GM12878 (cell line): ENCODE measurements around the gene ANTXR2. TPM values are rescaled to one million over a fixed set of nuclear protein-coding genes. Genes with fewer than 3 reads are reported as not detected.

Source experiments
- ATAC-seq: fragments of 200-7000 bp; cut with Tn5 transposase; 3 replicates; pipeline ENCODE4 v1.9.1; 2020; ENCODE audit warnings: mild to moderate bottlenecking, moderate library complexity
- BruUV-seq: library from RNA; stranded (reverse); fragments of 400-500 nt; replicated peaks from 2 replicates; lab custom pipeline; 2021; lab: Mats Ljungman, UMichigan
- CTCF ChIA-PET: fragments of 300-600 bp; sonication (Branson Sonifier 250); formaldehyde crosslinking; extraction: SDS; loops from one replicate; lab custom pipeline; 2021; ENCODE audit warnings: inconsistent platforms; lab: Yijun Ruan, JAX
- POLR2A ChIA-PET: fragments of 350-600 bp; formaldehyde crosslinking; extraction: SDS; loops from one replicate; lab custom pipeline; 2021; ENCODE audit warnings: inconsistent platforms; lab: Charles Lee
- RAD21 ChIA-PET: fragments of 300-600 bp; sonication (Branson Sonifier 250); formaldehyde crosslinking; loops from one replicate; lab custom pipeline; 2023; ENCODE audit warnings: antibody characterized with exemption; ENCODE audit not compliant: unreplicated experiment; lab: Charles Lee
- SMC1A ChIA-PET: fragments of 300-600 bp; sonication (Branson Sonifier 250); formaldehyde crosslinking; loops from one replicate; lab custom pipeline; 2023; ENCODE audit not compliant: unreplicated experiment, uncharacterized antibody; lab: Charles Lee
- DNase-seq: peaks from one replicate; pipeline ENCODE4 v3.0.0-alpha.2; 2011; ENCODE audit warnings: low read depth, low spot score
- FAIRE-seq: peaks from 3 replicates; lab custom pipeline; 2011; peaks lifted over from hg19 to GRCh38; lab: Jason Lieb, UNC
- H2AFZ ChIP-seq: 2 replicates; pipeline ENCODE4 v1.6.0; 2011; ENCODE audit warnings: low read depth, low read length, control low read depth; ENCODE audit not compliant: control insufficient read depth
- H3K27ac ChIP-seq: 2 replicates; pipeline ENCODE4 v1.5.1; 2011; ENCODE audit warnings: control low read depth; ENCODE audit not compliant: control insufficient read depth, insufficient read depth
- H3K27me3 ChIP-seq, 2 experiments: replicated peaks in 1 of 2; 2 replicates each; pipeline versions ENCODE4 v1.6.0 to v1.6.1; 2011; ENCODE audit warnings: low read length in 1 of 2; ENCODE audit not compliant: control insufficient read depth in 2 of 2, insufficient read depth in 2 of 2
- H3K36me3 ChIP-seq, 2 experiments: 2 replicates each; pipeline ENCODE4 v1.5.1; 2011; ENCODE audit warnings: low read length in 1 of 2; ENCODE audit not compliant: control insufficient read depth in 2 of 2, insufficient read depth in 2 of 2
- H3K4me1 ChIP-seq: 2 replicates; pipeline ENCODE4 v1.6.1; 2011; ENCODE audit warnings: mild to moderate bottlenecking, low read length, moderate library complexity, mixed read lengths; ENCODE audit not compliant: control insufficient read depth, insufficient read depth
- H3K4me2 ChIP-seq: 2 replicates; pipeline ENCODE4 v1.6.0; 2011; ENCODE audit warnings: control low read depth; ENCODE audit not compliant: control insufficient read depth, insufficient read depth
- H3K4me3 ChIP-seq: fragments of 200-600 bp; sonication (generic); 2 replicates; pipeline ENCODE4 v1.5.1; 2016
- H3K79me2 ChIP-seq: 2 replicates; pipeline ENCODE4 v1.6.0; 2011; ENCODE audit warnings: low read length; ENCODE audit not compliant: control insufficient read depth, insufficient read depth
- H3K9ac ChIP-seq: 2 replicates; pipeline ENCODE4 v1.8.0; 2011; ENCODE audit warnings: low read length, control low read depth, mixed read lengths; ENCODE audit not compliant: control insufficient read depth, insufficient read depth
- H3K9me3 ChIP-seq: replicated peaks from 3 replicates; pipeline ENCODE4 v1.5.1; 2011; ENCODE audit warnings: mild to moderate bottlenecking, low read length; ENCODE audit not compliant: control insufficient read depth, insufficient read depth
- H4K20me1 ChIP-seq: 2 replicates; pipeline ENCODE4 v1.6.0; 2011; ENCODE audit not compliant: control insufficient read depth, insufficient read depth
- BMI1 ChIP-seq: fragments of 450-650 bp; IDR thresholded peaks from 2 replicates; pipeline ENCODE4 v1.6.1; 2016; ENCODE audit warnings: mild to moderate bottlenecking, moderate library complexity, borderline replicate concordance
- CHD4 ChIP-seq: fragments of 200-600 bp; sonication (generic); IDR thresholded peaks from 2 replicates; pipeline ENCODE4 v1.6.1; 2016; ENCODE audit warnings: mild to moderate bottlenecking
- GATAD2B ChIP-seq: fragments of 450-650 bp; conservative IDR thresholded peaks from 2 replicates; pipeline ENCODE4 v1.6.1; 2017; ENCODE audit warnings: low read depth, mild to moderate bottlenecking, moderate library complexity
- PML ChIP-seq: IDR thresholded peaks from 2 replicates; pipeline ENCODE4 v1.6.1; 2012; ENCODE audit warnings: low read length, inconsistent platforms
- POLR2A ChIP-seq: IDR thresholded peaks from 2 replicates; pipeline ENCODE4 v1.6.1; 2011; ENCODE audit warnings: low read depth, mild to moderate bottlenecking, low read length
- POU2F2 ChIP-seq: IDR thresholded peaks from 3 replicates; pipeline ENCODE4 v1.6.1; 2011; ENCODE audit warnings: low read depth, mild to moderate bottlenecking, low read length, borderline replicate concordance
- PRDM15 ChIP-seq: fragments of 450-650 bp; formaldehyde crosslinking; IDR thresholded peaks from 2 replicates; pipeline ENCODE4 v1.4.0; 2020; ENCODE audit warnings: mild to moderate bottlenecking, moderate library complexity
- STAT3 ChIP-seq: IDR thresholded peaks from 2 replicates; pipeline ENCODE4 v1.6.1; 2011; ENCODE audit warnings: low read depth, low read length, improper control_type of control experiment
- TARDBP ChIP-seq: IDR thresholded peaks from 2 replicates; pipeline ENCODE4 v1.6.1; 2016; ENCODE audit warnings: borderline replicate concordance
- TCF7 ChIP-seq: IDR thresholded peaks from 2 replicates; pipeline ENCODE4 v1.6.1; 2014; ENCODE audit warnings: antibody characterized with exemption, borderline replicate concordance
- WGBS: methylation state at CpG from one replicate; pipeline ENCODE4 v1.1.6; 2016; ENCODE audit warnings: low lambda C conversion rate; ENCODE audit not compliant: insufficient replicate concordance, insufficient coverage; ENCODE audit errors: missing lambda C conversion rate; 5-methylcytosine and 5-hydroxymethylcytosine counted together
- in situ Hi-C: fragments of 300-500 bp; cut with MboI; formaldehyde crosslinking; loops from 9 replicates; pipeline ENCODE4 v1.14.3; 2018; ENCODE audit warnings: mixed read lengths
- intact Hi-C: fragments of 100-400 bp; cut with micrococcal nuclease; formaldehyde crosslinking; loops from one replicate; pipeline ENCODE4 v1.14.2; 2022; ENCODE audit not compliant: unreplicated experiment
- polyA plus RNA-seq, 11 experiments: library from polyadenylated mRNA; depleted of rRNA in 4 of 11; unstranded in 6 of 11; stranded (reverse) in 5 of 11; fragments of >200 nt; fragmentation: Nextera tagmentation in 4 of 11; fragmentation: Illumina TruSeq in 1 of 11; extraction: Ambion mirVana in 4 of 11; extraction: Trizol in 1 of 11; gene quantifications; 1 replicate in 1 of 11; 2 replicates in 10 of 11; pipeline versions ENCODE4 v1.2.1 to v1.2.3, GENCODE V29; 2011 to 2016; ENCODE audit warnings: inconsistent platforms in 2 of 11, missing spikeins in 2 of 11, low read depth in 1 of 11
- total RNA-seq, 4 experiments: library from RNA; depleted of rRNA in 3 of 4; stranded (reverse); fragments of >200 nt in 3 of 4; fragmentation: Illumina TruSeq in 1 of 4; extraction: Trizol in 1 of 4; gene quantifications; 2 replicates each; pipeline versions ENCODE4 v1.2.1 to v1.2.3, GENCODE V29; 2013 to 2021
- TF ChIP-seq, protein P1 (sequence below): fragments of 450-650 bp; formaldehyde crosslinking; IDR thresholded peaks from 2 replicates; pipeline ENCODE4 v1.5.0; 2022; ENCODE audit warnings: mild to moderate bottlenecking, missing genetic modification characterization
- TF ChIP-seq, protein P2 (sequence below): fragments of 450-650 bp; IDR thresholded peaks from 2 replicates; pipeline ENCODE4 v1.6.1; 2017; ENCODE audit warnings: low read depth, mild to moderate bottlenecking, moderate library complexity

Gene ANTXR2
- total and polyA plus RNA-seq, 10 of the 15 experiments (the other 5 are each of a cell fraction or from before 2014, with no cell fraction given) = 1.4 to 8.9 (median 5.7) TPM

DNA sequence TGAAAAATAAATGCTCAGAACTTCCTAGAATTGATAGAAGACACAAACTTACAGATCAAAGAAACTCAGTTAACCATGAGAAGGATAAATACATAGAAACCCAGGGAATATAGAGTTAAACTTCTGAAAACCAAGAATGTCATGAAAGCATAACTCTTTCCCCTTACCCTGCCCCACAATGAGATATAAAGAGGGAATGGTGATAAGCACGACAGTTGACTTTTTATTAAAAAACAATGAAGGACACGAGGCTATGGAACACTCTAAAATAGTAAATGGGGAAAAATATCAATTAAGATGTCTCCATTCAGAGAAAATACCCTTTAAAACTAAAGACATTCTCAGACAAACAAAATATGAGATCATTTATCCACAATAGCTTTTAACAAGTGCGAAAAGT, 154.7 kb downstream of the ANTXR2 start:
- intact Hi-C loops (loop anchor here (5.0 to 10.0 kb wide), 3 partner anchors 154 to 1134 kb away; partner anchors contain the start of gene ANTXR2), in situ Hi-C loops (no loop called here)
- ATAC-seq = no peak
- whole genome bisulfite sequencing = 82% methylated on average over 3 of the region's 3 CpGs
- CTCF ChIA-PET = interaction anchor here (0.9 to 2.6 kb wide), 14 partner anchors 10 to 966 kb away, joined by 3 to 14 read pairs (median 3); partner anchors contain the start of gene ANTXR2
- H3K27ac ChIP-seq = no peak overlapping the region
- SMC1A ChIA-PET = interaction anchor here (0.7 to 1.8 kb wide), 9 partner anchors 12 to 302 kb away, joined by 3 to 7 read pairs (median 4); no protein-coding TSS in a partner anchor
- no peaks in the 10 kb centered on the region for H3K36me3 ChIP-seq
- H3K9ac ChIP-seq = no peak overlapping the region
- no peak overlapping the region for H3K4me3 ChIP-seq
- H3K9me3 ChIP-seq = no peaks in the 10 kb centered on the region
- H3K27me3 ChIP-seq = no peaks in the 10 kb centered on the region
- no peaks in the 10 kb centered on the region for H4K20me1 ChIP-seq
- H3K4me1 ChIP-seq = no peaks in the 10 kb centered on the region
- no peaks in the 10 kb centered on the region for H3K79me2 ChIP-seq
- DNase-seq = no peak
- no peak for FAIRE-seq
- BruUV-seq = no TSS peak
- TF ChIP-seq POLR2A (no peak), POU2F2 (no peak), GATAD2B (no peak), TARDBP (no peak), STAT3 (no peak), BMI1 (no peak), PML (no peak), PRDM15 (CRISPR knock-in tag) (no peak), CHD4 (no peak), TCF7 (no peak)
- TF ChIP-seq, protein P1, sequence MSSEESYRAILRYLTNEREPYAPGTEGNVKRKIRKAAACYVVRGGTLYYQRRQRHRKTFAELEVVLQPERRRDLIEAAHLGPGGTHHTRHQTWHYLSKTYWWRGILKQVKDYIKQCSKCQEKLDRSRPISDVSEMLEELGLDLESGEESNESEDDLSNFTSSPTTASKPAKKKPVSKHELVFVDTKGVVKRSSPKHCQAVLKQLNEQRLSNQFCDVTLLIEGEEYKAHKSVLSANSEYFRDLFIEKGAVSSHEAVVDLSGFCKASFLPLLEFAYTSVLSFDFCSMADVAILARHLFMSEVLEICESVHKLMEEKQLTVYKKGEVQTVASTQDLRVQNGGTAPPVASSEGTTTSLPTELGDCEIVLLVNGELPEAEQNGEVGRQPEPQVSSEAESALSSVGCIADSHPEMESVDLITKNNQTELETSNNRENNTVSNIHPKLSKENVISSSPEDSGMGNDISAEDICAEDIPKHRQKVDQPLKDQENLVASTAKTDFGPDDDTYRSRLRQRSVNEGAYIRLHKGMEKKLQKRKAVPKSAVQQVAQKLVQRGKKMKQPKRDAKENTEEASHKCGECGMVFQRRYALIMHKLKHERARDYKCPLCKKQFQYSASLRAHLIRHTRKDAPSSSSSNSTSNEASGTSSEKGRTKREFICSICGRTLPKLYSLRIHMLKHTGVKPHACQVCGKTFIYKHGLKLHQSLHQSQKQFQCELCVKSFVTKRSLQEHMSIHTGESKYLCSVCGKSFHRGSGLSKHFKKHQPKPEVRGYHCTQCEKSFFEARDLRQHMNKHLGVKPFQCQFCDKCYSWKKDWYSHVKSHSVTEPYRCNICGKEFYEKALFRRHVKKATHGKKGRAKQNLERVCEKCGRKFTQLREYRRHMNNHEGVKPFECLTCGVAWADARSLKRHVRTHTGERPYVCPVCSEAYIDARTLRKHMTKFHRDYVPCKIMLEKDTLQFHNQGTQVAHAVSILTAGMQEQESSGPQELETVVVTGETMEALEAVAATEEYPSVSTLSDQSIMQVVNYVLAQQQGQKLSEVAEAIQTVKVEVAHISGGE (CRISPR knock-in tag) = no peak
- TF ChIP-seq, protein P2, sequence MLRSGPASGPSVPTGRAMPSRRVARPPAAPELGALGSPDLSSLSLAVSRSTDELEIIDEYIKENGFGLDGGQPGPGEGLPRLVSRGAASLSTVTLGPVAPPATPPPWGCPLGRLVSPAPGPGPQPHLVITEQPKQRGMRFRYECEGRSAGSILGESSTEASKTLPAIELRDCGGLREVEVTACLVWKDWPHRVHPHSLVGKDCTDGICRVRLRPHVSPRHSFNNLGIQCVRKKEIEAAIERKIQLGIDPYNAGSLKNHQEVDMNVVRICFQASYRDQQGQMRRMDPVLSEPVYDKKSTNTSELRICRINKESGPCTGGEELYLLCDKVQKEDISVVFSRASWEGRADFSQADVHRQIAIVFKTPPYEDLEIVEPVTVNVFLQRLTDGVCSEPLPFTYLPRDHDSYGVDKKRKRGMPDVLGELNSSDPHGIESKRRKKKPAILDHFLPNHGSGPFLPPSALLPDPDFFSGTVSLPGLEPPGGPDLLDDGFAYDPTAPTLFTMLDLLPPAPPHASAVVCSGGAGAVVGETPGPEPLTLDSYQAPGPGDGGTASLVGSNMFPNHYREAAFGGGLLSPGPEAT = no peak
- POLR2A ChIA-PET = no interaction called here
- H3K4me2 ChIP-seq = no peak overlapping the region
- H2AFZ ChIP-seq = no peak overlapping the region
- RAD21 ChIA-PET = interaction anchor here (0.9 to 1.5 kb wide), 8 partner anchors 12 to 302 kb away, joined by 3 to 6 read pairs (median 4); partner anchors contain the start of gene ANTXR2
